HepG2 (cell line): ENCODE data around the gene H6PD. TPM values are rescaled to one million over a fixed set of nuclear protein-coding genes. Genes with fewer than 3 reads are reported as not detected.
A peak's percentile ranks its signal among the peaks of the same experiment; 100 is the strongest.

ENCODE experiments used
- CREM ChIP-seq, 2 experiments: sonication (generic) in 1 of 2; formaldehyde crosslinking in 1 of 2; IDR thresholded peaks; 2 replicates each; pipeline versions ENCODE4 v1.4.0 to v1.6.1; 2016 to 2020; ENCODE audit warnings: antibody characterized with exemption in 1 of 2, mild to moderate bottlenecking in 1 of 2, missing genetic modification reagents in 1 of 2
- ERF ChIP-seq: IDR thresholded peaks from 2 replicates; pipeline ENCODE4 v1.6.1; 2018; ENCODE audit warnings: missing biosample characterization, missing genetic modification reagents
- FLYWCH1 ChIP-seq: sonication (generic); formaldehyde crosslinking; IDR thresholded peaks from 2 replicates; pipeline ENCODE4 v1.8.1; 2023; ENCODE audit warnings: mild to moderate bottlenecking, missing genetic modification reagents
- KDM2A ChIP-seq: sonication (generic); formaldehyde crosslinking; IDR thresholded peaks from 2 replicates; pipeline ENCODE4 v1.4.0; 2020; ENCODE audit warnings: low read depth, missing genetic modification reagents, borderline replicate concordance
- KLF16 ChIP-seq, 2 experiments: sonication (generic) in 1 of 2; formaldehyde crosslinking in 1 of 2; IDR thresholded peaks; 2 replicates each; pipeline versions ENCODE4 v1.6.1 to v1.8.0; 2016 to 2023; ENCODE audit warnings: missing genetic modification reagents in 2 of 2, missing compliant biosample characterization in 1 of 2
- KMT2B ChIP-seq: IDR thresholded peaks from 2 replicates; pipeline ENCODE4 v1.6.1; 2016; ENCODE audit warnings: missing genetic modification reagents, missing compliant biosample characterization
- RFXAP ChIP-seq: sonication (generic); formaldehyde crosslinking; IDR thresholded peaks from 2 replicates; pipeline ENCODE4 v1.4.0; 2020; ENCODE audit warnings: missing genetic modification reagents, borderline replicate concordance
- SRSF1 ChIP-seq: fragments of 200-400 bp; formaldehyde crosslinking; optimal IDR thresholded peaks from 2 replicates; pipeline ENCODE3; 2017; ENCODE audit warnings: mild to moderate bottlenecking, low read depth, low read length, moderate library complexity
- ZNF282 ChIP-seq: fragments of 450-650 bp; IDR thresholded peaks from 2 replicates; pipeline ENCODE4 v1.6.1; 2018; ENCODE audit not compliant: partially characterized antibody
- polyA plus RNA-seq, 8 experiments: library from polyadenylated mRNA; depleted of rRNA in 3 of 8; stranded (reverse) in 7 of 8; unstranded in 1 of 8; fragments of >200 nt; fragmentation: Illumina TruSeq in 4 of 8; extraction: Trizol in 4 of 8; gene quantifications; 2 replicates each; pipeline versions ENCODE4 v1.2.1 to v1.2.3, GENCODE V29; 2011 to 2016; ENCODE audit warnings: low read depth in 4 of 8, missing spikeins in 1 of 8, mixed read lengths in 1 of 8; ENCODE audit not compliant: insufficient read depth in 1 of 8
- total RNA-seq, 5 experiments: library from RNA; depleted of rRNA; stranded (reverse); fragments of >200 nt; fragmentation: Illumina TruSeq; extraction: Trizol; gene quantifications; 2 replicates each; pipeline ENCODE4 v1.2.3, GENCODE V29; 2016; ENCODE audit warnings: low read depth in 1 of 5
- TF ChIP-seq, protein P1 (sequence below), 2 experiments: fragments of 450-650 bp in 1 of 2; sonication (generic) in 1 of 2; formaldehyde crosslinking in 1 of 2; IDR thresholded peaks; 2 replicates each; pipeline versions ENCODE4 v1.6.1 to v1.8.0; 2016 to 2022; ENCODE audit warnings: antibody characterized with exemption in 1 of 2, mild to moderate bottlenecking in 1 of 2, missing genetic modification reagents in 1 of 2
- TF ChIP-seq, protein P2 (sequence below): sonication (generic); formaldehyde crosslinking; IDR thresholded peaks from 2 replicates; pipeline ENCODE4 v1.9.0; 2022; ENCODE audit warnings: low read depth, missing genetic modification reagents
- TF ChIP-seq, protein P3 (sequence below): sonication (generic); formaldehyde crosslinking; IDR thresholded peaks from 2 replicates; pipeline ENCODE4 v1.8.0; 2022; ENCODE audit warnings: mild to moderate bottlenecking, missing genetic modification reagents; ENCODE audit not compliant: insufficient replicate concordance
- TF ChIP-seq, protein P4 (sequence below): sonication (generic); formaldehyde crosslinking; IDR thresholded peaks from 2 replicates; pipeline ENCODE4 v1.4.0; 2020; ENCODE audit warnings: missing genetic modification reagents

H6PD gene
- total and polyA plus RNA-seq, 2 of the 13 experiments (the other 11 are each of a cell fraction or from before 2014, with no cell fraction given): 9.3 to 14.1 TPM

DNA sequence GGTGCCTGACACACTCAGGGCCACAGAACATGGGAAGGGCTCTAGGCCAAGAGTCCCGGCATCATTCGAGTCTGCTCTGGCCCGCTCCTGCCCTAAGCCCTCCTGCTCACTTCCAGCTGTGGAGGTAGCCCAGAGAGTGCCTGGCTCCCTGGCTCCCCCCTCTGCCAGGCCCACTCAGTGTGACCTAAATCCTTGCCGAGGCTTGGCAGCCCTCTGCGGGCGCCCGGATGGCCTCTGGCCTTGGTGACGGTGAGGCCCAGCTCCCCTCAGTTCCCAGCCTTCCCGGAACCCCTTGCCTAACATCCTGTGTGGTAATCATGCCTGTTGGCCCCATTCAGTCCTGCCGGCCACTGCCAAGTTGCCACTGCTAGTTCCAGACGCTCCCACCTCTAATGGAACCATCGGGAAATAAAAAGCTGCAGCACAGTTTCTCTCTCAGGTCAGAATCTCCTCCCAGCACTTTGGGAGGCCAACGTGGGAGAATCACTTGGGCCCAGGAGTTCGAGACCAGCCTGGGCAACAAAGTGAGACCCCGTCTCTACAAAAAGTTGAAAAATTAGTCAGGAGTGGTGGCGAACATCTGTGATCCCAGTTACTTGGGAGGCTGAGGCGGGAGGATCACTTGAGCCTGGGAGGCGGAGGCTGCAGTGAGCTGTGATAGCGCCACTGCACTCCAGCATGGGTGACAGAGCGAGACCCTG is 1.2 kb upstream of the H6PD start (continued):
- TF ChIP-seq, protein P1, sequence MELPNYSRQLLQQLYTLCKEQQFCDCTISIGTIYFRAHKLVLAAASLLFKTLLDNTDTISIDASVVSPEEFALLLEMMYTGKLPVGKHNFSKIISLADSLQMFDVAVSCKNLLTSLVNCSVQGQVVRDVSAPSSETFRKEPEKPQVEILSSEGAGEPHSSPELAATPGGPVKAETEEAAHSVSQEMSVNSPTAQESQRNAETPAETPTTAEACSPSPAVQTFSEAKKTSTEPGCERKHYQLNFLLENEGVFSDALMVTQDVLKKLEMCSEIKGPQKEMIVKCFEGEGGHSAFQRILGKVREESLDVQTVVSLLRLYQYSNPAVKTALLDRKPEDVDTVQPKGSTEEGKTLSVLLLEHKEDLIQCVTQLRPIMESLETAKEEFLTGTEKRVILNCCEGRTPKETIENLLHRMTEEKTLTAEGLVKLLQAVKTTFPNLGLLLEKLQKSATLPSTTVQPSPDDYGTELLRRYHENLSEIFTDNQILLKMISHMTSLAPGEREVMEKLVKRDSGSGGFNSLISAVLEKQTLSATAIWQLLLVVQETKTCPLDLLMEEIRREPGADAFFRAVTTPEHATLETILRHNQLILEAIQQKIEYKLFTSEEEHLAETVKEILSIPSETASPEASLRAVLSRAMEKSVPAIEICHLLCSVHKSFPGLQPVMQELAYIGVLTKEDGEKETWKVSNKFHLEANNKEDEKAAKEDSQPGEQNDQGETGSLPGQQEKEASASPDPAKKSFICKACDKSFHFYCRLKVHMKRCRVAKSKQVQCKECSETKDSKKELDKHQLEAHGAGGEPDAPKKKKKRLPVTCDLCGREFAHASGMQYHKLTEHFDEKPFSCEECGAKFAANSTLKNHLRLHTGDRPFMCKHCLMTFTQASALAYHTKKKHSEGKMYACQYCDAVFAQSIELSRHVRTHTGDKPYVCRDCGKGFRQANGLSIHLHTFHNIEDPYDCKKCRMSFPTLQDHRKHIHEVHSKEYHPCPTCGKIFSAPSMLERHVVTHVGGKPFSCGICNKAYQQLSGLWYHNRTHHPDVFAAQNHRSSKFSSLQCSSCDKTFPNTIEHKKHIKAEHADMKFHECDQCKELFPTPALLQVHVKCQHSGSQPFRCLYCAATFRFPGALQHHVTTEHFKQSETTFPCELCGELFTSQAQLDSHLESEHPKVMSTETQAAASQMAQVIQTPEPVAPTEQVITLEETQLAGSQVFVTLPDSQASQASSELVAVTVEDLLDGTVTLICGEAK (IDR thresholded peaks at IDR 0.05): no peak
- TF ChIP-seq, protein P1 (CRISPR knock-in tag; IDR thresholded peaks at IDR 0.05): peak; percentile 85
- TF ChIP-seq, protein P2, sequence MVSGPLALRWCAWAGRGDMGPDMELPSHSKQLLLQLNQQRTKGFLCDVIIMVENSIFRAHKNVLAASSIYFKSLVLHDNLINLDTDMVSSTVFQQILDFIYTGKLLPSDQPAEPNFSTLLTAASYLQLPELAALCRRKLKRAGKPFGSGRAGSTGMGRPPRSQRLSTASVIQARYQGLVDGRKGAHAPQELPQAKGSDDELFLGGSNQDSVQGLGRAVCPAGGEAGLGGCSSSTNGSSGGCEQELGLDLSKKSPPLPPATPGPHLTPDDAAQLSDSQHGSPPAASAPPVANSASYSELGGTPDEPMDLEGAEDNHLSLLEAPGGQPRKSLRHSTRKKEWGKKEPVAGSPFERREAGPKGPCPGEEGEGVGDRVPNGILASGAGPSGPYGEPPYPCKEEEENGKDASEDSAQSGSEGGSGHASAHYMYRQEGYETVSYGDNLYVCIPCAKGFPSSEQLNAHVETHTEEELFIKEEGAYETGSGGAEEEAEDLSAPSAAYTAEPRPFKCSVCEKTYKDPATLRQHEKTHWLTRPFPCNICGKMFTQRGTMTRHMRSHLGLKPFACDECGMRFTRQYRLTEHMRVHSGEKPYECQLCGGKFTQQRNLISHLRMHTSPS (CRISPR knock-in tag): peak; percentile 97
- TF ChIP-seq, protein P3, sequence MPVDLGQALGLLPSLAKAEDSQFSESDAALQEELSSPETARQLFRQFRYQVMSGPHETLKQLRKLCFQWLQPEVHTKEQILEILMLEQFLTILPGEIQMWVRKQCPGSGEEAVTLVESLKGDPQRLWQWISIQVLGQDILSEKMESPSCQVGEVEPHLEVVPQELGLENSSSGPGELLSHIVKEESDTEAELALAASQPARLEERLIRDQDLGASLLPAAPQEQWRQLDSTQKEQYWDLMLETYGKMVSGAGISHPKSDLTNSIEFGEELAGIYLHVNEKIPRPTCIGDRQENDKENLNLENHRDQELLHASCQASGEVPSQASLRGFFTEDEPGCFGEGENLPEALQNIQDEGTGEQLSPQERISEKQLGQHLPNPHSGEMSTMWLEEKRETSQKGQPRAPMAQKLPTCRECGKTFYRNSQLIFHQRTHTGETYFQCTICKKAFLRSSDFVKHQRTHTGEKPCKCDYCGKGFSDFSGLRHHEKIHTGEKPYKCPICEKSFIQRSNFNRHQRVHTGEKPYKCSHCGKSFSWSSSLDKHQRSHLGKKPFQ (CRISPR knock-in tag): peak; percentile 71
- TF ChIP-seq CREM (IDR thresholded peaks at IDR 0.05) (peak; percentile 48; the same call in 1 of the 2 replicates), CREM (CRISPR knock-in tag; IDR thresholded peaks at IDR 0.05) (no peak), KDM2A (CRISPR knock-in tag) (peak; percentile 90), ZNF282 (no peak), FLYWCH1 (0 out of 2 replicates have a peak, but pooled peaks have one; percentile 13), SRSF1 (peak; percentile 48), KLF16 (CRISPR knock-in tag; IDR thresholded peaks at IDR 0.05) (peak in 1 of 2 experiments; percentile 92; a peak in 2 of 4 replicates), RFXAP (CRISPR knock-in tag) (peak; percentile 66; the same call in 1 of the 2 replicates), KMT2B (peak; percentile 38; the same call in 1 of the 2 replicates), ERF (CRISPR knock-in tag) (peak; percentile 88)
- TF ChIP-seq, protein P4, sequence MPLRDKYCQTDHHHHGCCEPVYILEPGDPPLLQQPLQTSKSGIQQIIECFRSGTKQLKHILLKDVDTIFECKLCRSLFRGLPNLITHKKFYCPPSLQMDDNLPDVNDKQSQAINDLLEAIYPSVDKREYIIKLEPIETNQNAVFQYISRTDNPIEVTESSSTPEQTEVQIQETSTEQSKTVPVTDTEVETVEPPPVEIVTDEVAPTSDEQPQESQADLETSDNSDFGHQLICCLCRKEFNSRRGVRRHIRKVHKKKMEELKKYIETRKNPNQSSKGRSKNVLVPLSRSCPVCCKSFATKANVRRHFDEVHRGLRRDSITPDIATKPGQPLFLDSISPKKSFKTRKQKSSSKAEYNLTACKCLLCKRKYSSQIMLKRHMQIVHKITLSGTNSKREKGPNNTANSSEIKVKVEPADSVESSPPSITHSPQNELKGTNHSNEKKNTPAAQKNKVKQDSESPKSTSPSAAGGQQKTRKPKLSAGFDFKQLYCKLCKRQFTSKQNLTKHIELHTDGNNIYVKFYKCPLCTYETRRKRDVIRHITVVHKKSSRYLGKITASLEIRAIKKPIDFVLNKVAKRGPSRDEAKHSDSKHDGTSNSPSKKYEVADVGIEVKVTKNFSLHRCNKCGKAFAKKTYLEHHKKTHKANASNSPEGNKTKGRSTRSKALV (CRISPR knock-in tag): peak; percentile 59; the same call in 1 of the 2 replicates
